Renal cortical epithelial cell (primary cell): ENCODE measurements around the gene ACAN. TPM values are rescaled to one million over a fixed set of nuclear protein-coding genes. Genes with fewer than 3 reads are reported as not detected.

ENCODE experiments used
- DNase-seq: peaks from one replicate; pipeline ENCODE4 v3.0.0-alpha.2; 2011; ENCODE audit warnings: low read depth
- total RNA-seq: library from RNA; depleted of rRNA; stranded (reverse); fragments of >200 nt; gene quantifications from 2 replicates; pipeline ENCODE4 v1.2.3, GENCODE V29; 2014

ACAN gene
- total RNA-seq, 1 donor from 2014 or later = under 0.01 TPM

DNA sequence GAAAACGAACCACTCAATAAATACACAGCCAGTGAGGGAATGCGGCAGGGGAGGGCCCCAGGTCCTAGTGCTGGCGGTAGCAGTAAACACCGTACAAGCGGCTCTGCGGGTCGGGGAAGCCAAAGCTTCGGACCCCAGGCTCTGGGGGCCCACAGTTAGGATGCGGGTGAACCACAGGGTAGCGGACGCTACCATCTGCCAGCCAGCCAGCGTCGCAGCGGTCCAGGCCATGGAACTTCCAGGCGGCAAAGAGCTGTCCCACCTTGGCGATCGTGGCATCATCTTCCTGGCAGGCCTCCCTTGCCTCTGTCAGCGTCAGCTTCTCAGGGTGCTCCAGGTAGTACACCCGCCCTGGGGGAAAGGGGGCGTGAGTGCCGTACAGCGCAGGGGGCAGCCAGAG lies 74.7 kb downstream of the ACAN start:
- DNase-seq = no peak

DNA sequence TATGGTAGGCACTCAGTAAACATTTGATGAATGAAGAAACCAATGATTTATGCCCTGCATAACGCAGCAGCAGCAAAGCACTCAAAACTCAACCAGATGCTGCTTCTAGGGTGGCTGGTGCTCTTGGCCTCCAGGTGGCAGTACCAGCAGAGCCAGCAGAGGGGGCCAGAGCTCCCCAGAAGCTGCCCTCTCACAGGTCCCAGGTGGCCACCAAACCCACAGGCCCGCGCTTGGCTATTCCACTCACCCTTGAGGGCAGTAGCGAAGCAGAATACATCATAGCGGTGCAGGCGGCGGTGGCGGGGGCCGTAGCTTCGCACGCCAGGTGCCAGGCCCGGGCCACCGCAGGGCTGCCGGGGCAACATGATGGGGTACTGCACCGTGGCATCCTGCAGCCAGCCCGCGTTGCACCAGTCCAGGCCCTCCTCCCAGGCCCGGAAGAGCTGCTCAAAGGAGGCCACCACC lies 75.5 kb downstream of the ACAN start:
- peak; percentile 35 for DNase-seq

DNA sequence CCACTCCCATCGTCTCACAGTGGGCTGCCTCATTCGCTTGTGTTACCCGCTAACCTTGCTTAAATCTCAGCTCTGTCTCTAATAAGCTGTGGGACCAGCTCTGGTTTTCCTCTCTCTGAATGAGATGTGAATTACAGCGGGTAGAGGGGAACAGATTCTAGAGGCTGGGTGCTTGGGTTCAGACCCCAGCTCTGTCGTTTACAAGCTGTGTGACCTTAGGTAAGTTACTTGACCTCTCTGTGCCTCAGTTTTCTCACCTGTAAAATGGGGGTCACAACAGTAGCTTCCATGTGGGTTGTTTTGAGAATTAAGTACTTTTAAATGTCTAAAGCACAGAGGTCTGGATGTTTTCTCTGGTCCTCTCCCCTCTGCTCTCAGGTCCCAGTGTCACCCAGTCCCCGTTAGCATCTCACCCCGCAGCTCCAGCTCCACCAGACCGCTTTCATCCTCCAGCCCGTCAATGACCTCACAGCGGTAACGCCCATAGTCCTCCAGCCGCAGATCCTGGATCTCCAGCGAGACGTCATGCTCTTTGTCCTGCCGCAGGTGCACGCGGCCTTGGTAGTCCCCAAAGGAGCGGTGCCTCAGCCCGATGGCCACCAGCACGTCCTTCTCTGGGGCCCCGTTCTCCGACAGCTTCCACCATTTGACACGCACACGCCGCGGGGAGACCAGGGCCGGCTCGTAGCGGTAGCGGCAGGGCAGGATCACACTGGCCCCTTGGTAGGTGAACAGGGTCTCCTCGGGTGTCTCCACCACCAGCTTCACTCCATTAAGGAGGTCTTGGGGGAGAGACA lies 77.9 kb downstream of the ACAN start:
- DNase-seq = no peak

DNA sequence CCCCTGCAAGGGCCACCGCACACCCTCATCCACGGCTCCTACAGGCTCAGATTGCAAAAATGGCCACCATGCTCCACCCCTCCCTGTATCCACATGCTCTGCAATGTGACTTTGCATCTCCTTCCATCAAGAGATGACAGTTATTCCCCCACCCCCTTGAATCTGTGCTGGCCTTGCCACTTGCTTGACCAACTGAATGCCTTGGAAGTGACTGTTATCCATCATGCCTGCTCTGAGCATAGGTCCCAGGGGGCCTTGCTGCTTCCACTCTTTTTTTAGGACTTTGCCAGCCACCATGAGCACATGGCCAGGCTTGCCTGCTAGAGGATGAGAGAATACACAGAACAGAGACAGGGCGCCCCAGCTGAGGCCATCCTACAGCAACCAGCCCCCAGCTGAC lies 78.5 kb downstream of the ACAN start:
- DNase-seq = no peak

DNA sequence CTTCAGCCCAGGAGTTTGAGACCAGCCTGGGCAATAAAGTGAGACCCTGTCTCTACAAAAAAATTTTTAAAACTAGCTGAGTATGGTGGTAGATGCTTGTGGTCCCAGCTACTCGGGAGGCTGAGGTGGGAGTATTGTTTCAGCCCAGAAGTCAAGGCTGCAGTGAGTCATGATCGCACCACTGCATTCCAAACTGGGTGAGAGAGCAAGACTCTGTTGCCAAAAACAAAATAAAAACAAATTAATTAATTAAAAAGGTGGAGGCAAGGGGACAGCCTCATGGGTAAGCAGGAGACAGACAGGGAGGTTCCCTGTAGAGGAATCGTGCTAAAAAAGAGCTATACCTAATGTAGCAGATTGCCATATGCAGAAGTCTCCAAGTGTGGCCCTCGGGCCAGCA lies 79.5 kb downstream of the ACAN start:
- peak; percentile 82 for DNase-seq

- DNase-seq = no peak
Observed at GRCh38 chr15:88887068-88887580, 83.9 kb downstream of the ACAN start.

- no peak for DNase-seq
Observed at GRCh38 chr15:88888719-88889118, 85.5 kb downstream of the ACAN start.

- DNase-seq = peak; percentile 87
Observed at GRCh38 chr15:88890495-88890894, 87.3 kb downstream of the ACAN start.

GRCh38 chr15:88891540-88892254 lies 88.5 kb downstream of the ACAN start:
- no peak for DNase-seq

DNA sequence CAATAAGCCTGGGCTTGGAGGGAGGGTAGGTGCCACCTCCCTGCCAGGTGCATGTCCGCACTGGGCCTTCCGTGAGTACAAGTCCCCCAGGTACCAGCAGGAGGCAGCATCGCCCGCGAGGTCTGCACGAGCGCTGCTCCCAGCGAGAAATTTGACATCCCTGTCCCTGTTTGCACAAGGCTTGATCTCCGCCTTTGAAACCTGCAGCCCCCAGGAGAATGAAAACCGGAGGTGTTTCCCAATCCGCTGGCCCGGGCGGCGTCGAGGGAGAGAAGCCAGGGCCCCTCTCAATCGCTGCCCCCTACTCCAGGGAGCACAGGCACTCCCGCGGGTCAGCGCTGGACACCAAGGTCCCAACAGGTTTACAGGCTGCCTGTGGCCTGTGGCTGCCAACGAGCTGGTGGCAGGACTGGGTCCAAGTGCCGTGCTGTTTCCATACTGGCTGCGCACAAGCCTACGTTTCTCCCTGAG lies 91.1 kb downstream of the ACAN start:
- no peak for DNase-seq

DNA sequence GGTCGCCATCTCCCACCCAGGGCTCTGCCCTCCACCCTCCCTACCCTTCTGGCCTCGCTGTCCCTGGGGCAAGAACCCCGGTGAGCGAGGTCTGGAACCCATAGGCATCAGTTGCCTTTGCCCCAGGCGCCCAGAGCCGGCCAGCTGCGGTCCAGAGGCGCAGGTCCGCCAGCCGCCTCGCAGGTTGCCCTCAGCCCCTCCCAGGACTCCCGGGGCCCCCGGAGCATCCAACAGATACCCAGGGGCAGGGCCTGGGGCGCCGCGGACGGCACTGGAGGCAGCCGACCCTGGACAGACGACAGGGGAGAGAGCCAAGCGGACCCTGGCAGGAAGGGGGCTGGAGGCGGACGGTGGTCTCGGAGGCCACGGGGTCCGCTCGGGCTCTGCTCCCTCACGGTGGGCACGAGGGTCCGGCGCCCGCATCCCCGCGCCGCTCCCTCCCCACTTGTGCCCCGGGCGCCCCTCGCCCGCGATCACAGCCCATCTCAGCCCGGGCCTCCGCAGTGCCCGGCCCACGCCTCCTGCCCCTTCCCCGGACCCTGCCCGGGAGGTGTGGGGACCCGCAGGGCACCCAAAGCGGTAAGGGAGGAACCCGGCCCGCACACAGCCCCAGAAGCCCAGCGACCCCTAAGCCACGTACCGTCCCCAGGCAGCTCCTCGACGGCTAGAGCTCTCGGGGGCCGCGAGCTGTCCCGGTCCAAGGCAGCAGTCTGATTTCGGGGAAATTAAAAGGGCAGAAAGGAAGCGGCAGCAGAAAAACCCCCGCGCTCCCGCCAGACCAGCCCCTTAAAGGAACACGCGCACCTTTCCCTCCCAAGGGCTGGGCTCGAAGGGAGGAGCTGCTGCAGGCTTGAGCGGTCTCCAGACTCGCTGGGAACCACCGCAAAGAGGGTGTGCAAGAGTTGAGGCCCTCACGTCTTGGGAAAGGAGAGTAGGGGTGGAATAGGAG lies 91.9 kb downstream of the ACAN start, which contains the start of gene HAPLN3:
HAPLN3 (minus strand) TSS at position 726 of the 949 bp plus-strand sequence. CDS start 8,246 bp downstream, outside the sequence.
- DNase-seq = no peak

DNA sequence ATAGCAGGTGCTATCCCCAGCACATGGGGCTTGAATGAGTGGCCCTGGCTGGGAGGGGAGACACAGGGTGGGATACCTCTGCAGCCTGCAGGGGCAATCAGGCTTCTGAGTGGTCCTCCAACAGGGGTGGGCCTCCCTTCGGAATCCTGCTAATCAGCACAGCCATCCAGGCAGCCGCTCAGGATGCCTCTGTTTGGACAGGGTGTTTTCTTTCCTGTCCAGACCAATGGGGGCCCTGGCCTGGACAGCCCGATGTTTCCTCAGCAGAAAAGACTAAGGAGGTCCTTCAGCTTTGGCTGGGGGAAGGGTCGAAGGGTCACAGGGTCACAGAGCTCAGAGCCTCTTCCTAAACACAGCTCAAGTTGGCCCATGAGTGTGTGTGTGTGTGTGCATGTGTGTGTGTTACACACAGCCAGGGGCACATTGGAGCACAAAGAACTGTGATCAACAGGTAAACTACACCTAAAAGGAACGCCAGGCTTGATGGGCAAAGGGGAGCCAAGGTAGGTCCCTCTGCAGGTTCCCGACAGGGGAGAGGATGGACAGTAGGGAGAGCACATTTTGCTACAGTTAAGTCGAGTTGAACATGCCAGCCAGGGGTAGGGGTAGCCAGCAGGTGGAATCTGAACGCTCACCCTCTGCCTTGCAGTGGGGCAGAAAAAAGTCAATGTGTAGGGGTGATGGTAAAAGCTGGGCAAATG lies 93.2 kb downstream of the ACAN start:
- DNase-seq = no peak

DNA sequence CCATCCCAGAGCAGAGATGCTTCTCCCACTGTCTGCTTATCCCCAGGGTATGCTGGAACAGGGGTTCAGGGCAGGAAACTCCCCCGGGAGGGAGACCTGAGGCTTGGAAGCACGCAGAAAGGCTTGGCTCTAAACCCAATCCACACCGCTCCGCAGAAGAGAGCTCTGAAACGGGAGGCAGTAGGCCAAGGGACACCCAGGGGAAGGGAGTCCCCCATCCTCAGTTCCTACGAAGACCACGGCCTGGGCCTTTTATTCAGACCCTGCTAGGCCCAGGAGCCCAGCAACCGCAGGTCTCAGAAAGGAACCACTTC lies 93.9 kb downstream of the ACAN start:
- DNase-seq = no peak

DNA sequence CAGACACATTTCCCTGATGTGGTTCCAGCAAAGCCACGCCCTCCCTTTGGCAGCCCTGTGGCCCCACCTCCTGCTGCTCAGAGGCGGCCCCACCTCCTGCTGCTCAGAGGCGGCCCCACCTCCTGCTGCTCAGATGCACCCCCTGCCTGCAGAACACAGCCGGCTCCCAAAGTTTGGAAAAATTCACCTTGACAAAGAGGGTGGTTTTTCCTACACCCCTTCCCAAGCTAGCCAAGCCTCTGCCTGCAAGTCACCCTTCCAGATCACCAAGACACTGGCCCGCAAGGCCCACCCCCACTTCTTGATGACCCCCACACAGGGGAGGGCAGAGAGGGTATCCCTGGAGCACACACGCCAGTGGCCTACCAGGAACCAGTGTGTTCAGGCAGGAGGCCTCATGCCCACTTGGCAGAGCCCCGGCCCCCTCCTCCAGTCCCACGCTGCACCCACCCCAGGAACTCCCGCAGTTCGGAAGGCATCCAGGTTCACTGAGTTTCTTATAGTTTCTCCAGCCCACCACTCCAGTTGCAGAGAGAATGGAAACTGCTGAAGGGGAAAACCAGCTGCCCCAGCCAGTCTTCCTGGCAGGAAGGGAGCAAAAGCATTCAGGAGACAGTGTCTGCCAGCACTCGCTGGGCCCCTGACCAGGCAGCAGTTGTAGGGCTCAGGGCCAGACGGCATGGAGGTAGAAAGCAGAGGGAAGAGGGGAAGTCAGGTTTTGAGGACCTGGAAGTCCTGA lies 94.4 kb downstream of the ACAN start:
- peak; percentile 71 for DNase-seq

- DNase-seq = no peak
Observed at GRCh38 chr15:88898736-88899135, 95.5 kb downstream of the ACAN start.

- DNase-seq = no peak
Observed at GRCh38 chr15:88899251-88899650, 96.0 kb downstream of the ACAN start.

DNA sequence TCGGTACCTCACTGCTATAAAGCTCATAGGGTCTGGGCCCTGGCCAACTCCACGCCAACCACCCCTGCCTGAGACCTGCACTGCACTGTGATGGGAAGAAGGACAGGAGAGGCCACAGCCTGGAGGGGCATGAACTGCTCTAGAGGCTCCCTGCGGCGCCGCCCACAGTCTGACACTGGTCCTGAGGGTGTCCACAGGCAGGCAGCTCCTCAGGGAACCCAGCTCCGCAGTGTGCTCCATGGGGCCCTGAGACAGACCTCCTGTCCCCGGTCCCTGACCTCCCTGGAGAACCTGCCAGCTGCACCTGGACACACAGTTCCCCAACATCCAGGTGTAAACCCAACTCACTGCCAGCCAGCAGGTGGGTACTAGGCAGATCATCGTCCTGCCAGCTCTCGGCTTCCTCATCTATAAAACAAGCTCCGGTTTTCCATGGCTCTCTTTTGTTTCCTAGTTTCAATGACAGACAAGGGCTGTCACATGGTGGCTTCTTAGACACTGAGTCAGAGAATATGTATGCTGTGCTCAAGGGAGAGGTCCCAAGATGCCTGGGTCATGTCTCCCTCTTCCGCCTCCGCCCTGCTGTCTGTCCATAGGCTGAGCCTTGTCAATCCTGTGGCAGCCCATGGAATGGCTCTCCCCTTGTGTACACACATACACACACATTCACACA lies 97.2 kb downstream of the ACAN start:
- DNase-seq = peak; percentile 44

- no peak for DNase-seq
Observed at GRCh38 chr15:88900982-88901418, 97.8 kb downstream of the ACAN start.

DNA sequence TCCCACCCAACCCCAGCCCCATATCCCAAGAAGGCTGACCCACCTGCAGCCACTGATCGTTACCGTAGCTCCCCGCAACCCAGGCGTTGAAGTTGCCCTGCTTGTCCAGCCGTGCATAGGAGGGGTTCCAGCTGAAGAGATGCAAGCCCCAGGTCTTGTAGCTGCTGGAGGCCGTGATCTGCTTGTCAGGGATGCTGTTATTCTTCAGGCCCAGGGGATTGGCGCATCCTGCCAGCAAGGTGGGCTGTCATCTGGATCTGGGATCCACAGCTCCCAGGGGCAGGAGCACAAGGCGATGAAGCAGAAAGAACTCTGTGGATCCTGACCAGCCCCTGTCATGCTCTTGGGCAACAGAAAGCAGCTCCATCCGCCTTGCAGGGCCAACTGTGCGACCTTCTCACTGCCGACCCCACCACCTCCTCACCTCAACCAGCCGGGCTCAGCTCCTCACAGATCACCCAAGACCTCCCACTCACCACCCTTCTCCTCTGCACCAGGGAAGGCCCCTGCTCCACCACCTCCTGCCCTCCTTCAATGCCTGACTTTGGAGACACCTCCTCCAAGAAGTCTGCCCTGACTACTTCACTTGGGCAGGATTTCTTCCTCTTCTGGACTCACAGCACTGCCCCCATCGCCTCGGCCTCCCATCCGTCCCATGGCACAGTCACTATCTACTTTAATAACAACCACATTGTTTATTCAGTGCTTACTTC lies 98.4 kb downstream of the ACAN start:
- no peak for DNase-seq
